ENCODE measurements around the gene SLC12A7.
"Not testable (repeated sequence)": the region's sequence is repeated elsewhere in the genome, so short reads cannot be mapped to it uniquely, and the experiment has no call there.

DNA sequence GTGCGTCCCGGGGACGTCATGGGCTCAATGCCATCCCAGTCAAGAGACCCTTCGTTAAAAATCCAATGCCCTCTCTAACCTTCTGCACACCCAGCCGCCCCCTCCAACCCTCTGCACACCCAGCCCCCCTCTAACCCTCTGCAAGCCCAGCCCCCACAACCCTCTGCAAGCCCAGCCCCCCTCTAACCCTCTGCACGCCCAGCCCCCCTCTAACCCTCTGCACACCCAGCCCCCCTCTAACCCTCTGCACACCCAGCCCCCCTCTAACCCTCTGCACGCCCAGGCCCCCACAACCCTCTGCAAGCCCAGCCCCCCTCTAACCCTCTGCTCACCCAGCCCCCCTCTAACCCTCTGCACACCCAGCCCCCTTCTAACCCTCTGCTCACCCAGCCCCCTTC is 13.9 kb downstream of the SLC12A7 start:
- TF ChIP-seq, protein P1, sequence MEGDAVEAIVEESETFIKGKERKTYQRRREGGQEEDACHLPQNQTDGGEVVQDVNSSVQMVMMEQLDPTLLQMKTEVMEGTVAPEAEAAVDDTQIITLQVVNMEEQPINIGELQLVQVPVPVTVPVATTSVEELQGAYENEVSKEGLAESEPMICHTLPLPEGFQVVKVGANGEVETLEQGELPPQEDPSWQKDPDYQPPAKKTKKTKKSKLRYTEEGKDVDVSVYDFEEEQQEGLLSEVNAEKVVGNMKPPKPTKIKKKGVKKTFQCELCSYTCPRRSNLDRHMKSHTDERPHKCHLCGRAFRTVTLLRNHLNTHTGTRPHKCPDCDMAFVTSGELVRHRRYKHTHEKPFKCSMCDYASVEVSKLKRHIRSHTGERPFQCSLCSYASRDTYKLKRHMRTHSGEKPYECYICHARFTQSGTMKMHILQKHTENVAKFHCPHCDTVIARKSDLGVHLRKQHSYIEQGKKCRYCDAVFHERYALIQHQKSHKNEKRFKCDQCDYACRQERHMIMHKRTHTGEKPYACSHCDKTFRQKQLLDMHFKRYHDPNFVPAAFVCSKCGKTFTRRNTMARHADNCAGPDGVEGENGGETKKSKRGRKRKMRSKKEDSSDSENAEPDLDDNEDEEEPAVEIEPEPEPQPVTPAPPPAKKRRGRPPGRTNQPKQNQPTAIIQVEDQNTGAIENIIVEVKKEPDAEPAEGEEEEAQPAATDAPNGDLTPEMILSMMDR (conservative IDR thresholded peaks at IDR 0.05) = not testable (repeated sequence)
- not testable (repeated sequence) for TF ChIP-seq EZH2 (IDR thresholded peaks at IDR 0.05; ENCODE audit: low read depth)

All from PC-9 (cell line).